ENCODE data around the gene ALDOB. TPM values are rescaled to one million over a fixed set of nuclear protein-coding genes. Genes with fewer than 3 reads are reported as not detected.

ALDOB gene
- total and polyA plus RNA-seq, 2 of the 13 experiments (the other 11 are each of a cell fraction or from before 2014, with no cell fraction given), result 0.29 to 0.97 TPM

DNA sequence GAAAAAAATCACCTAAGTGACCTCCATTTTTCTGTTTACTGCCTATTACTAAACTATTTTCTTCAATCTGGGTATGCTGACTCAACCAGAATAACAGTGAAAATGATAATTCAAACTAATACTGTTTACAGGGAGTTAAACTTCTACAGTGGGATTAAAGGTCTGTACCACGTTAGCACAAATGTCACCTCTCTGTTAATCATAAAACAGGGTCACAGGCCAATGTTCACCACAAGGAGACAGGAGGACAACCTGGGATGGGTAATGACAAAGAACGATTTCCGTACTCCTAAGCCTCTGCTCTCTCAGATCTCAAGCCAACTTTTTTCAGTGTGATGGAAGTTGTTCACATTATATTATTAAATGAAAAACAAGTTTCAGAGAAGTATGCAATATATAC, 2.3 kb downstream of the ALDOB start (continued):
- TF ChIP-seq HDAC6 (IDR thresholded peaks at IDR 0.05; ENCODE audit: low read depth, low read length) (no peak), ZNF224 (CRISPR knock-in tag; IDR thresholded peaks at IDR 0.05) (no peak), MTF2 (CRISPR knock-in tag; IDR thresholded peaks at IDR 0.05; ENCODE audit: borderline replicate concordance) (no peak), ZNF383 (CRISPR knock-in tag; IDR thresholded peaks at IDR 0.05; ENCODE audit: borderline replicate concordance) (no peak), NR2F2 (IDR thresholded peaks at IDR 0.05; ENCODE audit: borderline replicate concordance, low read depth) (peak; percentile 91), NFYC (CRISPR knock-in tag; IDR thresholded peaks at IDR 0.05) (no peak), ZSCAN9 (CRISPR knock-in tag; IDR thresholded peaks at IDR 0.05; ENCODE audit: borderline replicate concordance) (no peak), ZNF552 (CRISPR knock-in tag; IDR thresholded peaks at IDR 0.05; ENCODE audit: borderline replicate concordance) (no peak), WIZ (CRISPR knock-in tag; IDR thresholded peaks at IDR 0.05) (no peak), STAT5B (CRISPR knock-in tag; IDR thresholded peaks at IDR 0.05) (no peak), ZNF260 (CRISPR knock-in tag; IDR thresholded peaks at IDR 0.05; ENCODE audit: borderline replicate concordance, low read depth) (no peak), ZNF570 (CRISPR knock-in tag; IDR thresholded peaks at IDR 0.05; ENCODE audit: borderline replicate concordance) (no peak), ZNF101 (CRISPR knock-in tag; IDR thresholded peaks at IDR 0.05; ENCODE audit: borderline replicate concordance, low read depth) (no peak), NAIF1 (CRISPR knock-in tag; IDR thresholded peaks at IDR 0.05; ENCODE audit: borderline replicate concordance) (no peak), ZBTB20 (CRISPR knock-in tag; IDR thresholded peaks at IDR 0.05; ENCODE audit: borderline replicate concordance, low read depth) (no peak)
- TF ChIP-seq, protein P1, sequence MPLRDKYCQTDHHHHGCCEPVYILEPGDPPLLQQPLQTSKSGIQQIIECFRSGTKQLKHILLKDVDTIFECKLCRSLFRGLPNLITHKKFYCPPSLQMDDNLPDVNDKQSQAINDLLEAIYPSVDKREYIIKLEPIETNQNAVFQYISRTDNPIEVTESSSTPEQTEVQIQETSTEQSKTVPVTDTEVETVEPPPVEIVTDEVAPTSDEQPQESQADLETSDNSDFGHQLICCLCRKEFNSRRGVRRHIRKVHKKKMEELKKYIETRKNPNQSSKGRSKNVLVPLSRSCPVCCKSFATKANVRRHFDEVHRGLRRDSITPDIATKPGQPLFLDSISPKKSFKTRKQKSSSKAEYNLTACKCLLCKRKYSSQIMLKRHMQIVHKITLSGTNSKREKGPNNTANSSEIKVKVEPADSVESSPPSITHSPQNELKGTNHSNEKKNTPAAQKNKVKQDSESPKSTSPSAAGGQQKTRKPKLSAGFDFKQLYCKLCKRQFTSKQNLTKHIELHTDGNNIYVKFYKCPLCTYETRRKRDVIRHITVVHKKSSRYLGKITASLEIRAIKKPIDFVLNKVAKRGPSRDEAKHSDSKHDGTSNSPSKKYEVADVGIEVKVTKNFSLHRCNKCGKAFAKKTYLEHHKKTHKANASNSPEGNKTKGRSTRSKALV (CRISPR knock-in tag; IDR thresholded peaks at IDR 0.05), result no peak
- TF ChIP-seq, protein P2, sequence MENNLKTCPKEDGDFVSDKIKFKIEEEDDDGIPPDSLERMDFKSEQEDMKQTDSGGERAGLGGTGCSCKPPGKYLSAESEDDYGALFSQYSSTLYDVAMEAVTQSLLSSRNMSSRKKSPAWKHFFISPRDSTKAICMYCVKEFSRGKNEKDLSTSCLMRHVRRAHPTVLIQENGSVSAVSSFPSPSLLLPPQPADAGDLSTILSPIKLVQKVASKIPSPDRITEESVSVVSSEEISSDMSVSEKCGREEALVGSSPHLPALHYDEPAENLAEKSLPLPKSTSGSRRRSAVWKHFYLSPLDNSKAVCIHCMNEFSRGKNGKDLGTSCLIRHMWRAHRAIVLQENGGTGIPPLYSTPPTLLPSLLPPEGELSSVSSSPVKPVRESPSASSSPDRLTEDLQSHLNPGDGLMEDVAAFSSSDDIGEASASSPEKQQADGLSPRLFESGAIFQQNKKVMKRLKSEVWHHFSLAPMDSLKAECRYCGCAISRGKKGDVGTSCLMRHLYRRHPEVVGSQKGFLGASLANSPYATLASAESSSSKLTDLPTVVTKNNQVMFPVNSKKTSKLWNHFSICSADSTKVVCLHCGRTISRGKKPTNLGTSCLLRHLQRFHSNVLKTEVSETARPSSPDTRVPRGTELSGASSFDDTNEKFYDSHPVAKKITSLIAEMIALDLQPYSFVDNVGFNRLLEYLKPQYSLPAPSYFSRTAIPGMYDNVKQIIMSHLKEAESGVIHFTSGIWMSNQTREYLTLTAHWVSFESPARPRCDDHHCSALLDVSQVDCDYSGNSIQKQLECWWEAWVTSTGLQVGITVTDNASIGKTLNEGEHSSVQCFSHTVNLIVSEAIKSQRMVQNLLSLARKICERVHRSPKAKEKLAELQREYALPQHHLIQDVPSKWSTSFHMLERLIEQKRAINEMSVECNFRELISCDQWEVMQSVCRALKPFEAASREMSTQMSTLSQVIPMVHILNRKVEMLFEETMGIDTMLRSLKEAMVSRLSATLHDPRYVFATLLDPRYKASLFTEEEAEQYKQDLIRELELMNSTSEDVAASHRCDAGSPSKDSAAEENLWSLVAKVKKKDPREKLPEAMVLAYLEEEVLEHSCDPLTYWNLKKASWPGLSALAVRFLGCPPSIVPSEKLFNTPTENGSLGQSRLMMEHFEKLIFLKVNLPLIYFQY (CRISPR knock-in tag; IDR thresholded peaks at IDR 0.05; ENCODE audit: borderline replicate concordance), result peak; percentile 70; the same call in 1 of the 2 replicates
- TF ChIP-seq, protein P3, sequence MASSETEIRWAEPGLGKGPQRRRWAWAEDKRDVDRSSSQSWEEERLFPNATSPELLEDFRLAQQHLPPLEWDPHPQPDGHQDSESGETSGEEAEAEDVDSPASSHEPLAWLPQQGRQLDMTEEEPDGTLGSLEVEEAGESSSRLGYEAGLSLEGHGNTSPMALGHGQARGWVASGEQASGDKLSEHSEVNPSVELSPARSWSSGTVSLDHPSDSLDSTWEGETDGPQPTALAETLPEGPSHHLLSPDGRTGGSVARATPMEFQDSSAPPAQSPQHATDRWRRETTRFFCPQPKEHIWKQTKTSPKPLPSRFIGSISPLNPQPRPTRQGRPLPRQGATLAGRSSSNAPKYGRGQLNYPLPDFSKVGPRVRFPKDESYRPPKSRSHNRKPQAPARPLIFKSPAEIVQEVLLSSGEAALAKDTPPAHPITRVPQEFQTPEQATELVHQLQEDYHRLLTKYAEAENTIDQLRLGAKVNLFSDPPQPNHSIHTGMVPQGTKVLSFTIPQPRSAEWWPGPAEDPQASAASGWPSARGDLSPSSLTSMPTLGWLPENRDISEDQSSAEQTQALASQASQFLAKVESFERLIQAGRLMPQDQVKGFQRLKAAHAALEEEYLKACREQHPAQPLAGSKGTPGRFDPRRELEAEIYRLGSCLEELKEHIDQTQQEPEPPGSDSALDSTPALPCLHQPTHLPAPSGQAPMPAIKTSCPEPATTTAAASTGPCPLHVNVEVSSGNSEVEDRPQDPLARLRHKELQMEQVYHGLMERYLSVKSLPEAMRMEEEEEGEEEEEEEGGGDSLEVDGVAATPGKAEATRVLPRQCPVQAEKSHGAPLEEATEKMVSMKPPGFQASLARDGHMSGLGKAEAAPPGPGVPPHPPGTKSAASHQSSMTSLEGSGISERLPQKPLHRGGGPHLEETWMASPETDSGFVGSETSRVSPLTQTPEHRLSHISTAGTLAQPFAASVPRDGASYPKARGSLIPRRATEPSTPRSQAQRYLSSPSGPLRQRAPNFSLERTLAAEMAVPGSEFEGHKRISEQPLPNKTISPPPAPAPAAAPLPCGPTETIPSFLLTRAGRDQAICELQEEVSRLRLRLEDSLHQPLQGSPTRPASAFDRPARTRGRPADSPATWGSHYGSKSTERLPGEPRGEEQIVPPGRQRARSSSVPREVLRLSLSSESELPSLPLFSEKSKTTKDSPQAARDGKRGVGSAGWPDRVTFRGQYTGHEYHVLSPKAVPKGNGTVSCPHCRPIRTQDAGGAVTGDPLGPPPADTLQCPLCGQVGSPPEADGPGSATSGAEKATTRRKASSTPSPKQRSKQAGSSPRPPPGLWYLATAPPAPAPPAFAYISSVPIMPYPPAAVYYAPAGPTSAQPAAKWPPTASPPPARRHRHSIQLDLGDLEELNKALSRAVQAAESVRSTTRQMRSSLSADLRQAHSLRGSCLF (CRISPR knock-in tag; IDR thresholded peaks at IDR 0.05; ENCODE audit: borderline replicate concordance), result no peak
- TF ChIP-seq, protein P4, sequence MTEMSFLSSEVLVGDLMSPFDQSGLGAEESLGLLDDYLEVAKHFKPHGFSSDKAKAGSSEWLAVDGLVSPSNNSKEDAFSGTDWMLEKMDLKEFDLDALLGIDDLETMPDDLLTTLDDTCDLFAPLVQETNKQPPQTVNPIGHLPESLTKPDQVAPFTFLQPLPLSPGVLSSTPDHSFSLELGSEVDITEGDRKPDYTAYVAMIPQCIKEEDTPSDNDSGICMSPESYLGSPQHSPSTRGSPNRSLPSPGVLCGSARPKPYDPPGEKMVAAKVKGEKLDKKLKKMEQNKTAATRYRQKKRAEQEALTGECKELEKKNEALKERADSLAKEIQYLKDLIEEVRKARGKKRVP (CRISPR knock-in tag; IDR thresholded peaks at IDR 0.05), result peak in 1 of 2 experiments; percentile 70; a peak in 2 of 4 replicates
